Activated CD8-positive, alpha-beta memory T cell treated with anti-CD3 and anti-CD28 coated beads, Interleukin-2, amount 50 U/mL, for 1 hour (primary cell): ENCODE measurements around the gene CIROP.

Source experiments
- DNase-seq: peaks from one replicate; pipeline ENCODE4 v3.0.0-alpha.2; 2020; ENCODE audit errors: extremely low read depth

The CIROP gene

DNA sequence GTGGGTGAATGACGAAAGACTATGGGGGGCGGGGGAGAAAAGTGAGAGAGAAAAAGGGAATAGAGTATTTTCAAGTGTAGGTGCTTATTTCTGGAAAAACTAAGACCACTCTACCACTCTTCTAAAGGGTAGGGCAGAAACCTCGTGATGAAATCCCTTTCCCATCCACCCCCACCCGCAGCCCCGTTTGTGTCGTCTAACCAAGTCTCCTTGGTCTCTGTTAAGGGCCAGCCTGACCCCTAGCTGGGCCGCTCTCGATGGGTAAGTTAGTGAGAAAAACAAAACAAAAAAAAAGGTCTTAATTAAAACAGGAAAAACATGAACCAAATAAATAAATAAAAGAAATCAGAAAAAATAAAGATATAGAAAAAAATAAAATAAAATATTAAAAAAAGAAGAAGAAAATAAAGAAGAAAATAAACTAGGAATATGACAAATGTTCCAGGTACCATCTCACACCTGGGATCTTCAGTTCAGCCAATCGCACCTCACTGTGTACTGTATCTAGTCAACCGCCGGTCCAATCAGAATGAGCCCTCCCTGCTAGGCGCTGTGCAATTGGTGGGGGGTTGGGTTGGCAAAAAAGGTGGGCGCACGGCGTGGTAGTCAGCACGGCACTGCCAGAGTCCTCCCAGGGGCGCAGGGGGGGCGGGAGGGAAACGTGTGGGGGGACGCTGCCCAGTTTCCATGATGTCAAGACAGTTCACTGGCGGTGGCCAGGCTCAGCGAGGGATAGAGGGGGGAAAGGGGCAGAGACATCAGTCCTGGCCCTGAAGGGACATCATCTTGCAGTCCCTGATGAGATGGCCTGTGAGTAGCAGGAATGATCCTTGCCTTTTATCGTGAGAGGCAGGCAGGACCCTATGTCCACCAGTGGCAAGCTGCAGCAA, 37.7 kb downstream of the CIROP start:
- DNase-seq, result no peak

- DNase-seq, result no peak
Measured at GRCh38 chr14:23066368-23066767, 38.4 kb downstream of the CIROP start.

GRCh38 chr14:23063601-23064000, 41.2 kb downstream of the CIROP start:
- DNase-seq, result no peak

DNA sequence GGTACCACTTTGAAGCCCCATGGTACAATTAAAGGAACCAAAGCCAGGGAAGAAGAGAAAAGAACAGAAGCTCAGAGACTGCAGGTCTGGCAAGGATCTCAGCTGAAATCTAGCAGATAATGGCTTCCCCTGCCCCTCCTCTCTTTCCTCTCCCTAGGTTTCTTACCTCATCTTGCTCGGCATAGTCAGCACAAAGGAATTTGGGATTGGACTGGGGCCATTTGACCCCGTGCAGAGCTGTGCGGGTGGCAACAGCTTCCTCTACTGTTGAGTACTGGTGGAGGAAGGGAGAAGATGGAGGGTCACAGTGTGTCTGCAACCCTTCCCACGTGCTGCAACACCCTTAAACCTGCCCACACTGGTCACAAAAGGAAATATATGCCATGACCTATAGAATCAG, 42.8 kb downstream of the CIROP start:
- DNase-seq, result no peak

DNA sequence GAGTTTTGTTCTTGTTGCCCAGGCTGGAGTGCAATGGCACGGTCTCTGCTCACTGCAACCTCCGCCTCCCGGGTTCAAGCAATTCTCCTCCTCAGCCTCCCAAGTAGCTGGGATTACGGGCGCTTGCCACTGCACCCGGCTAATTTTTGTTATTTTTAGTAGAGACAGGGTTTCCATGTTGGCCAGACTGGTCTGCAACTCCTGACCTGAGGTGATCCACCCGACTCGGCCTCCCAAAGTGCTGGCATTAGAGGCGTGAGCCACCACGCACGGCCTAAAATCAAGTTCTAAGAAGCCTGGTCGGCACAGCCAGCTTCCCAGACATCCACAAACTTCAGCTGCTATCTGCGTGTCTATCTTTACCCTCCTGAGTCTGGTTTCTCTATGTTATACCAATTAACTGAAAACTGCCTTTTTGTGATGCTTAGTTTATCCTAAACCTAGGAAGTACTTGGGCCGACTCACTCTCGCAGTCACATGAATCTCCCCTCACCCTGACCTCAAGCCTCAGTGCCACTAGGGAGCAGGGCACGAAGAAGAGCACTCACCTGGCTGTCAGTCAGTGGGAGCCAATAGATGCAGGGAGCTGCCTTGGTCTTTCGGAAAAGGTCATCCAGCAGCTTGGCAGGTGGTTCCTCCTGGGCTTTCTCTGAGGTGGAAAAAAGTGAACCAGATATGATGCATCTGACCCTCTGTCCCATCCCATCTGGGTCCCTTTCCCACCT, 44.1 kb downstream of the CIROP start:
- no peak for DNase-seq

DNA sequence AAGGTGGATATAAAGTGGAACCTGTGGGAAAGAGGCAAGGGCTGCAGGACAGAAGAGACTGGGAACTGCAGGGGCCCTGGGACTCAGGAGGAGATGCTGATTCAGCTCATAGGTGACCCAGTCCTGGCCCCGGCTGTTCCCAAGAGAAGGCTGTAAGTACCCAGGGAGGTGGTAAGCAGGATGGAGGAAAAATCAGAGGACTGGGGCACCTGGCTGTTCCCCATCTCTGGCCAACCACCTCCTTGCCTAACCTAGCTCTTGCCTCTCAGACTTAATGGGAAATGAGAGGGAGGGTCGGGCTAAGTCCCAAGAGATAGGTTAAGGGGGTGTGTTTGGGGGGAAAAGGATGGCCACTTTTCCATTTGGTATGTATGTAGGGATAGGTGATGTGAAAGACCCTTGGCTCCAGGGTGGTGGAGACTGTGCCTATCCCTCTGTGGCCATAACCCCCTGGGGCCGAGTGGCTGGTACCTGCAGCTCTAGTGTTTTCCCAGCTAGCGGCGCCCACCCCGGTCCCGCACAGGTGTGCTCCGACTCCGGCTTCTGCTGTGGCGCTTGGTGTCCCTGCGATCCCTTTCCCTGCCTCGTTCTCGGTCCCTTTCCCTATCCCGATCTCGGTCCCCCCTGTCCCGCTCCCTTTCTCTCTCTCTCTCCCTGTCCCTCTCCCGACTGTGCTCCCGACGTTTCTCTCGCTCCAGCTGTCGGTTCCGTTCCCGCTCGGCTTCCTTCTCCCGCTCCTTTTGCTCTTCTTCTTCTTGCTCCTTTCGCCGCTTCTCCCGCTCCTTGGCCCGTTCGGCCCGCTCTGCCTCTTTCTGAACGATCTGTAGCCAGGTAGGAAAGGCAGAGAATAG, 45.9 kb downstream of the CIROP start:
- DNase-seq, result no peak

DNA sequence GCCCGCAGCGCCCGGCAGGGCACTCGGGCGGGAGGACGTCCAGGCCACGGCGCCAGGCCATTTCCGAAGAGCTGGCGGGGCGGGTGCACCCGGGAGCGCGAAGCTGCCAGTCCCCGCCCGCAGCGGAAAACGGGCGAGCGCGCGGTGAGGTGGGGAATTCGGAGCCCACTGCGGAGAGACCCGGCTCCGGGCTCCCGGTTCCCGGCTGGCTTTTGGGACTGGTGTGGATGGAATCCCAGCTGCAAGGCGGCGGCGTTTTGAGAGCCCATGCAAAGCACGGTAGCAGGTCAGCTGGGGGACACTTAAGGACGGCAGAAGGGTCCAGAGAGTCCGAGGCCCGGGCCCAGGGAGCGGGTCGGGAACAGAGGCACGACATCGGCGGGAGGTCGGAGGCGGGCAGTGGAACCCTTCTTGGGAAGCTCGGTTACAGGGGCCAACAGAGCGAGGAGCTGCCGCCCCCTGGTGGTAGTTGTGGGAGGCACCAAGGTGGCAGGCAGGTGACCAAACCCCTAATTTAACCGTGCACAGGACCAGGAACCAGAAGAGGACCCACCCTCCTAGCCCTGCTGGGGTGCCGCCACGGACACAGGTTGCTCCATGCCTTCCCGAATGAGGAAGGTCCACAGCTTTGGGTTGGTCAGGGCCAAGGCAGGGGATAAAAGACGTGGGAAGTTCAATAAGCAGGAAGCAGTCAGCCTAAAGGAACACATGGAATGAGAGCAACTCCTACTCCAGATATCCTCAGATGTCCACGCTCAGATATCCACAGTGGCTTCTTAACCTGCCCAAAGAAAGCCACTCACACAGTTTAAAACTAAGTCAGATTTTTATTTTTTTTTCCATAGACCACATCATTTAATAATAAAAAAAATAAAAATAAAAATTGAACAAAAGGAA, 46.8 kb downstream of the CIROP start:
- DNase-seq, result peak; percentile 50

DNA sequence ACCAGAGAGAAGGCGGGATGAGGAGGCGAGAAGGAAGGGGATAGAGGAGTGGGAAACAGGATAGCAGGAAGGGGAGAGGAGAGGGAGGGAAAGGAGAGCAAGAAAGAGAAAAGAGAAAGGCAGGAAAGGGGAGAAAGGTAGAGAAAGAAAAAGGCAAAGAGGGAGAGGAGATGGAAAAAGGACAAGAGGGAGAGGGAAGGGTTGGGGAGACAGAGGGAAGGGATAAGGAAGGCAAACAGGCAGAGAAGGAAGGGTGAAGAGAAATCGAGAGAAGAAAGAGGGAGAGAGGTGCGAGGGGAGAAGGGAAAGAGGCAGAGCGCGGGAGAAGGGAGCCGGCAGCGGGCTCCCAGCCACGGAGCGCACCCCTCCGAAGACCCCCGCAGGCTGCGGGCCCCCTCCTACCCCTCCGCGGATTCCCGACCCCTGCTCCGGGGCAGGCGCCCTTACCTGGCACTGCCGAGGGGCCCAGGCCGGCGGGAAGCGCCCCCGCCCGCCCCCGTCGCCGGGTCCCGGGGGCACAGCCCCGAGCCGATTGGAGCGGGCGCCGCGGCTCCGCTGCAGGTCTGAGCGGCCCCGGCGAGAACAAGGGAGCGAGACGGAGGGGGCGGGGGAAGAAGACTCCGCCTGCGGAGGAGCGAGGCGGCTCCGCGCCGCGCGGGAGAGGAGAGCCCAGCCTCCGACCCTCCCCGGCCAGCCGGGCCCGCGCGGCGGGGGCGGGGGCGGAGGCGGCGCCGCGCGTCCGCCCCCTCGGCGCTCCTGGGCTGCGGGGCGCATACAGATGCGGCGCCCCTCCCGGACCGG, 47.6 kb downstream of the CIROP start, which contains the start of gene CDH24:
CDH24 (minus strand) TSS at position 565 of the 801 bp plus-strand sequence. CDS start 1,787 bp downstream, outside the sequence.
- no peak for DNase-seq

- DNase-seq, result no peak
Measured at GRCh38 chr14:23056145-23056955, 48.4 kb downstream of the CIROP start.

DNA sequence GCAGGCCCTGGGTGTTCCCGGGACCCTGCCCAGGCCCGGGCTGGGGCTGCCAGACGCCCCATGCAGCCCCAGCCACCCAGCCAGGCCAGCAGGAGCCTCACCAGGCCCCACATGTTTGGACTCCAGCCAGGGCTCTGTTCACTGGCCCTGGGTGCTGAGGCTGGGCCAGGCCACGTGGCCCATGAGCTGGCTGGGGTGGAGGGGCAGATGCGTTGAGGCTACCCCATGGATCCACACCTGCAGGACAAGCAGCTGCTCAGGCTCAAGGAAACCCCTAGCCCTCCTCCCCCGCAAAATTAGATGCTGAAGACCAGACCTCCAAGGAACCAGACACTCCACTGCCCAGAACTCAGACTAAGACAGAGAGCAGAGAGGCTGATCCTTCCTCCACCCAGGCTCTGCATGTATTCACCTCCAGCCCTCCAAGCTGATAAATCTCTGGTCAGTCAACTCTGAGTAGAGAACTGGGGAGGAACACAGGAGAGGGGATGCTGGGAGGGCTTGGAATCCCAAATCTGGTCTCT, 49.1 kb downstream of the CIROP start:
- no peak for DNase-seq

DNA sequence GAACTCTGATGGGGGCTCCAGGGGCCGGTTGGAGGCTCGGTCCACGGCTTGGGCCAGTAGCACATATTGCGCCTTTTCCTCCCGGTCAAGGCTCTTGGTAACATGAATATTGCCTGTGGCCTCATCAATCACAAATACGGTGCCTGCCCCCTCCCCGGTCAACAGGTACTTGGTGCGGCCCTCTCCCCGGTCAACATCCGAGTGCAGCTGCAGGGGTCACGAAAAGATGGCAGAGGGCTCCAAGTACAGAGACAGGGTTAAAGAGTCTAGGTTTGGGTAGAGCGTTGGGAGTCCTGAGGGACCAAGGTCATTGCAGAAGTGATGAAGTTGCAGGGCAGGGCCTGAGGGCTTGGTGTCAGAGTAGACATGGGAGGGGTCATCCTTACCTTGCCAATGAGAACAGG, 49.6 kb downstream of the CIROP start:
- no peak for DNase-seq

GRCh38 chr14:23054000-23054811, 50.6 kb downstream of the CIROP start:
- DNase-seq, result no peak

DNA sequence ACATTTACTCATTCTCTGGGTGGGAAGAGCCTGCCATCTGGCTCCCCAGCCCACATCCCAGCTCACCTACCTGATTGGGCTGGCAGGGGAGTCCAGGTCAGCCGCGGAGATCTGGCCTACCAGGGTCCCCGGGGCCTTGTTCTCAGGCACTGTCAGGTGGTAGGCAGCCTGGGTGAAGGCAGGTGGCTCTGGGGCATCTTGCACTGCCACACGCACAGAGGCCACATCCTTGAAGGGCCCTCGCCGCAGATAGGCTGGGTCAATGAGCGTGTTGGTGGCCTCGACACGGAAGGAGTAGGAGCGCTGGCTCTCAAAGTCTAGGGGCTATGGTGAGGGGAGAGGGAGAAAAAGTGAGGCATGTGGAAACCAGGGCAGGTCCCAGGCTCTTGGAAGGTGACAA, 51.4 kb downstream of the CIROP start:
- DNase-seq, result no peak

DNA sequence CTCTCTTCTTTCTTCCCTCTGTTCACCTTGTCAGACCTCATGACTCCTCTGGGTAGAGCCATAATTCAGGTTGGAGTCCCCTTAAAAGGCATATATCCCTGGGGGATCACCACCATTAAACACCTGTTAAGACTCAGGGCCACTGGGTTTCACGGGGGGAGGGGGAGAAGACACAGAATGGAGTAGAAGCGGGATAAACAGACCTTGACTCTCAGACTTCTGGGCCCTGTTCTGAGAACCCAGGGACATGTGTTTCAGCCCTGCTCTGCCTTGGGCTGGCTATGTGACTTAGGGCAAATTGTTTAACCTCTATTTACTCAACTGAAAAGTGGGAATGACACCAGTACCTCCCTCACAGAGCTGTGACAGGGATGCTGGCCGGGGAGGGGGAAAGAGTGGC, 52.1 kb downstream of the CIROP start:
- no peak for DNase-seq

GRCh38 chr14:23052182-23052623, 52.6 kb downstream of the CIROP start:
- DNase-seq, result no peak

- no peak for DNase-seq
Measured at GRCh38 chr14:23051141-23052057, 53.4 kb downstream of the CIROP start.
